ENCODE data around the gene FOXF1.
A peak's percentile ranks its signal among the peaks of the same experiment; 100 is the strongest.

FOXF1 gene

GRCh38 chr16:86530251-86531190, 20.2 kb downstream of the FOXF1 start:
- H3K27ac Mint-ChIP-seq = peak overlapping the region in 1 of 2 donors; percentile 65
- no peak overlapping the region for H3K4me3 Mint-ChIP-seq
- no peak for DNase-seq
- no peaks in the 10 kb centered on the region for H3K27me3 Mint-ChIP-seq
- ATAC-seq = no peak
- no peaks in the 10 kb centered on the region for H3K4me1 Mint-ChIP-seq
- H3K9me3 Mint-ChIP-seq = no peaks in the 10 kb centered on the region

- DNase-seq = no peak
- H3K9me3 Mint-ChIP-seq = no peaks in the 10 kb centered on the region
- ATAC-seq = no peak
- H3K27ac Mint-ChIP-seq = no peak overlapping the region
- H3K4me3 Mint-ChIP-seq = no peak overlapping the region
- H3K4me1 Mint-ChIP-seq = no peaks in the 10 kb centered on the region
- no peaks in the 10 kb centered on the region for H3K27me3 Mint-ChIP-seq
Observed at GRCh38 chr16:86531191-86531545, 20.8 kb downstream of the FOXF1 start.

GRCh38 chr16:86531641-86532525, 21.6 kb downstream of the FOXF1 start:
- Mint-ChIP-seq H3K4me1 (no peaks in the 10 kb centered on the region), H3K27ac (no peak overlapping the region), H3K27me3 (no peaks in the 10 kb centered on the region), H3K9me3 (no peaks in the 10 kb centered on the region), H3K4me3 (no peak overlapping the region)
- DNase-seq (no peak), ATAC-seq (no peak)

GRCh38 chr16:86532526-86532815, 22.1 kb downstream of the FOXF1 start:
- ATAC-seq = no peak
- no peaks in the 10 kb centered on the region for H3K9me3 Mint-ChIP-seq
- no peaks in the 10 kb centered on the region for H3K27me3 Mint-ChIP-seq

GRCh38 chr16:86533076-86533475, 22.7 kb downstream of the FOXF1 start:
- ATAC-seq = no peak
- no peaks in the 10 kb centered on the region for H3K4me1 Mint-ChIP-seq
- DNase-seq = no peak
- no peak overlapping the region for H3K4me3 Mint-ChIP-seq
- H3K27ac Mint-ChIP-seq = no peak overlapping the region
- no peaks in the 10 kb centered on the region for H3K27me3 Mint-ChIP-seq
- no peaks in the 10 kb centered on the region for H3K9me3 Mint-ChIP-seq

More at GRCh38 chr16:86532526-86532815, 22.1 kb downstream of the FOXF1 start:
- Mint-ChIP-seq H3K27ac (no peak overlapping the region), H3K4me3 (no peak overlapping the region), H3K4me1 (no peaks in the 10 kb centered on the region)
- DNase-seq = no peak

GRCh38 chr16:86533767-86534351, 23.5 kb downstream of the FOXF1 start:
- DNase-seq (no peak), ATAC-seq (no peak)
- no peak overlapping the region for H3K4me3 Mint-ChIP-seq
- no peak overlapping the region for H3K27ac Mint-ChIP-seq
- H3K9me3 Mint-ChIP-seq = no peaks in the 10 kb centered on the region
- no peaks in the 10 kb centered on the region for H3K4me1 Mint-ChIP-seq
- no peaks in the 10 kb centered on the region for H3K27me3 Mint-ChIP-seq

- Mint-ChIP-seq H3K9me3 (no peaks in the 10 kb centered on the region), H3K4me3 (no peak overlapping the region)
Observed at GRCh38 chr16:86534779-86535615, 24.7 kb downstream of the FOXF1 start.

GRCh38 chr16:86536621-86537020, 26.3 kb downstream of the FOXF1 start:
- no peak for ATAC-seq
- H3K27ac Mint-ChIP-seq = no peak overlapping the region
- H3K9me3 Mint-ChIP-seq = no peaks in the 10 kb centered on the region
- no peaks in the 10 kb centered on the region for H3K4me1 Mint-ChIP-seq
- no peak overlapping the region for H3K4me3 Mint-ChIP-seq
- DNase-seq = no peak
- no peaks in the 10 kb centered on the region for H3K27me3 Mint-ChIP-seq

More at GRCh38 chr16:86534779-86535615, 24.7 kb downstream of the FOXF1 start:
- no peaks in the 10 kb centered on the region for H3K4me1 Mint-ChIP-seq
- no peak for DNase-seq
- no peak overlapping the region for H3K27ac Mint-ChIP-seq
- no peak for ATAC-seq
- no peaks in the 10 kb centered on the region for H3K27me3 Mint-ChIP-seq

- Mint-ChIP-seq H3K27me3 (no peaks in the 10 kb centered on the region), H3K4me1 (no peaks in the 10 kb centered on the region)
Observed at GRCh38 chr16:86537486-86537885, 27.2 kb downstream of the FOXF1 start.

GRCh38 chr16:86538196-86538780, 28.0 kb downstream of the FOXF1 start:
- Mint-ChIP-seq H3K4me1 (no peaks in the 10 kb centered on the region), H3K27me3 (no peaks in the 10 kb centered on the region), H3K4me3 (no peak overlapping the region), H3K27ac (peak overlapping the region in 1 of 2 donors; percentile 91), H3K9me3 (no peaks in the 10 kb centered on the region)
- DNase-seq = no peak
- ATAC-seq = no peak

More at GRCh38 chr16:86537486-86537885, 27.2 kb downstream of the FOXF1 start:
- no peak for DNase-seq
- Mint-ChIP-seq H3K9me3 (no peaks in the 10 kb centered on the region), H3K4me3 (no peak overlapping the region), H3K27ac (no peak overlapping the region)
- no peak for ATAC-seq

- DNase-seq = no peak
- no peaks in the 10 kb centered on the region for H3K4me1 Mint-ChIP-seq
- ATAC-seq = no peak
- no peaks in the 10 kb centered on the region for H3K9me3 Mint-ChIP-seq
- no peak overlapping the region for H3K27ac Mint-ChIP-seq
- no peak overlapping the region for H3K4me3 Mint-ChIP-seq
- no peaks in the 10 kb centered on the region for H3K27me3 Mint-ChIP-seq
Observed at GRCh38 chr16:86540894-86541293, 30.6 kb downstream of the FOXF1 start.

GRCh38 chr16:86541560-86541959, 31.2 kb downstream of the FOXF1 start:
- no peak for DNase-seq
- ATAC-seq = no peak
- Mint-ChIP-seq H3K9me3 (no peaks in the 10 kb centered on the region), H3K27ac (no peak overlapping the region), H3K27me3 (no peaks in the 10 kb centered on the region), H3K4me1 (no peaks in the 10 kb centered on the region), H3K4me3 (no peak overlapping the region)

- no peaks in the 10 kb centered on the region for H3K9me3 Mint-ChIP-seq
- H3K4me1 Mint-ChIP-seq = no peaks in the 10 kb centered on the region
- no peak overlapping the region for H3K4me3 Mint-ChIP-seq
- DNase-seq (no peak), ATAC-seq (no peak)
- H3K27ac Mint-ChIP-seq = peak overlapping the region in 1 of 2 donors; percentile 40
- H3K27me3 Mint-ChIP-seq = no peaks in the 10 kb centered on the region
Observed at GRCh38 chr16:86542756-86543750, 32.7 kb downstream of the FOXF1 start.

GRCh38 chr16:86545481-86545880, 35.2 kb downstream of the FOXF1 start:
- H3K27me3 Mint-ChIP-seq = no peaks in the 10 kb centered on the region
- ATAC-seq (no peak), DNase-seq (no peak)
- no peak overlapping the region for H3K4me3 Mint-ChIP-seq
- H3K27ac Mint-ChIP-seq = no peak overlapping the region
- H3K9me3 Mint-ChIP-seq = no peaks in the 10 kb centered on the region
- H3K4me1 Mint-ChIP-seq = no peaks in the 10 kb centered on the region

All from stimulated activated naive CD8-positive, alpha-beta T cell treated with anti-CD3 and anti-CD28 coated beads, Interleukin-15, amount 100 ng/mL, for 72 hours (primary cell).